HCT116 (cell line): ENCODE data around the gene DDX10. TPM values are rescaled to one million over a fixed set of nuclear protein-coding genes. Genes with fewer than 3 reads are reported as not detected.

Source experiments
- ATAC-seq: fragments of 200-7000 bp; cut with Tn5 transposase; 2 replicates; pipeline ENCODE4 v1.9.1; 2020; ENCODE audit warnings: mild to moderate bottlenecking, moderate library complexity
- BruUV-seq: library from RNA; stranded (reverse); fragments of 400-500 nt; replicated peaks from 2 replicates; lab custom pipeline; 2021; lab: Mats Ljungman, UMichigan
- CTCF ChIA-PET: fragments of 300-600 bp; sonication (Branson Sonifier 250); formaldehyde crosslinking; loops from one replicate; lab custom pipeline; 2021; ENCODE audit warnings: antibody characterized with exemption; lab: Charles Lee
- POLR2A ChIA-PET: fragments of 300-600, 350-600 bp; sonication (Branson Sonifier 250); formaldehyde crosslinking; loops from one replicate; lab custom pipeline; 2021; ENCODE audit warnings: antibody characterized with exemption; lab: Charles Lee
- RAD21 ChIA-PET, 2 experiments: fragments of 300-600 bp; sonication (Branson Sonifier 250); formaldehyde crosslinking; loops; one replicate each; lab custom pipeline; 2023; ENCODE audit warnings: low total read pairs in 2 of 2; ENCODE audit not compliant: uncharacterized antibody in 2 of 2, unreplicated experiment in 2 of 2, low non-redundant PET in 1 of 2; lab: Charles Lee
- DNase-seq: peaks from one replicate; pipeline ENCODE4 v3.0.0-alpha.2; 2010; ENCODE audit warnings: low read depth, low spot score
- H2AFZ ChIP-seq: fragments of 200-600 bp; shearing (Covaris generic), sonication (generic); 2 replicates; pipeline ENCODE4 v1.6.1; 2017; ENCODE audit warnings: low read depth, mixed run types, mixed read lengths, antibody characterized with exemption, low read length; ENCODE audit not compliant: poor library complexity, severe bottlenecking
- H3K27ac ChIP-seq: 2 replicates; pipeline ENCODE4 v1.5.1; 2012; ENCODE audit warnings: low read depth, low read length
- H3K27me3 ChIP-seq: fragments of 200-600 bp; sonication (generic); 2 replicates; pipeline ENCODE4 v1.6.1; 2016; ENCODE audit warnings: mixed run types, low read length, mixed read lengths; ENCODE audit not compliant: insufficient read depth
- H3K36me3 ChIP-seq, 2 experiments: fragments of 200-500 bp in 1 of 2; fragments of 200-600 bp in 1 of 2; sonication (Bioruptor generic) in 1 of 2; sonication (generic) in 1 of 2; 2 replicates each; pipeline versions ENCODE4 v1.5.1 to v1.6.1; 2014 to 2016; ENCODE audit warnings: low read length in 2 of 2, inconsistent platforms in 1 of 2, mixed read lengths in 1 of 2, mixed run types in 1 of 2; ENCODE audit not compliant: insufficient read depth in 2 of 2, control insufficient read depth in 1 of 2
- H3K4me1 ChIP-seq, 2 experiments: fragments of 200-600 bp in 1 of 2; sonication (generic) in 1 of 2; 2 replicates each; pipeline versions ENCODE4 v1.5.1 to v1.6.1; 2012 to 2017; ENCODE audit warnings: low read length in 2 of 2, inconsistent platforms in 1 of 2, mild to moderate bottlenecking in 1 of 2, mixed read lengths in 1 of 2, mixed run types in 1 of 2, moderate library complexity in 1 of 2; ENCODE audit not compliant: insufficient read depth in 2 of 2, control insufficient read depth in 1 of 2
- H3K4me2 ChIP-seq: fragments of 200-600 bp; sonication (generic); 2 replicates; pipeline ENCODE4 v1.6.1; 2017; ENCODE audit warnings: mixed run types, low read length, mixed read lengths
- H3K4me3 ChIP-seq, 2 experiments: fragments of 200-600 bp in 1 of 2; sonication (generic) in 1 of 2; replicated peaks in 1 of 2; 2 replicates each; pipeline ENCODE4 v1.5.1; 2011 to 2016; ENCODE audit warnings: low read length in 2 of 2, control low read depth in 1 of 2, low read depth in 1 of 2, mild to moderate bottlenecking in 1 of 2, mixed read lengths in 1 of 2, mixed run types in 1 of 2
- H3K79me2 ChIP-seq: fragments of 200-600 bp; sonication (generic); 2 replicates; pipeline ENCODE4 v1.6.1; 2017; ENCODE audit warnings: mild to moderate bottlenecking, mixed run types, low read length, moderate library complexity, mixed read lengths; ENCODE audit not compliant: insufficient read depth
- H3K9ac ChIP-seq: fragments of 200-600 bp; sonication (generic); 2 replicates; pipeline ENCODE4 v1.6.1; 2016; ENCODE audit warnings: low read length, mixed read lengths
- H3K9me2 ChIP-seq: fragments of 200-600 bp; sonication (generic), shearing (Covaris generic); 2 replicates; pipeline ENCODE4 v1.6.1; 2017; ENCODE audit warnings: mixed run types, mild to moderate bottlenecking, moderate library complexity; ENCODE audit not compliant: insufficient read depth
- H3K9me3 ChIP-seq, 2 experiments: fragments of 200-500 bp in 1 of 2; fragments of 200-600 bp in 1 of 2; sonication (Bioruptor generic) in 1 of 2; sonication (generic) in 1 of 2; 2 replicates each; pipeline ENCODE4 v1.6.1; 2014 to 2017; ENCODE audit warnings: low read length in 2 of 2, mixed read lengths in 2 of 2, inconsistent platforms in 1 of 2, low read depth in 1 of 2, mild to moderate bottlenecking in 1 of 2, mixed run types in 1 of 2, moderate library complexity in 1 of 2; ENCODE audit not compliant: control insufficient read depth in 1 of 2, insufficient read depth in 1 of 2
- H4K20me1 ChIP-seq: fragments of 200-600 bp; sonication (generic), shearing (Covaris generic); 2 replicates; pipeline ENCODE4 v1.6.1; 2017; ENCODE audit warnings: mixed run types, mild to moderate bottlenecking, moderate library complexity; ENCODE audit not compliant: insufficient read depth
- CBX3 ChIP-seq: IDR thresholded peaks from 2 replicates; pipeline ENCODE4 v1.6.1; 2012; ENCODE audit warnings: low read depth
- EGR1 ChIP-seq: IDR thresholded peaks from 2 replicates; pipeline ENCODE4 v1.6.1; 2012; ENCODE audit warnings: low read depth
- EZH2 ChIP-seq: fragments of 200-600 bp; sonication (generic); IDR thresholded peaks from 2 replicates; pipeline ENCODE4 v1.6.1; 2017; ENCODE audit warnings: antibody characterized with exemption, mixed run types
- EZH2phosphoT487 ChIP-seq: fragments of 200-600 bp; IDR thresholded peaks from 2 replicates; pipeline ENCODE4 v1.6.1; 2018; ENCODE audit warnings: antibody characterized with exemption, borderline replicate concordance
- MAX ChIP-seq: IDR thresholded peaks from 2 replicates; pipeline ENCODE4 v1.6.1; 2012
- POLR2A ChIP-seq: IDR thresholded peaks from 2 replicates; pipeline ENCODE4 v1.7.0; 2011; ENCODE audit warnings: borderline replicate concordance; ENCODE audit not compliant: insufficient read depth, insufficient read length; ENCODE audit errors: extremely low read depth
- POLR2AphosphoS5 ChIP-seq: IDR thresholded peaks from 2 replicates; pipeline ENCODE4 v1.6.1; 2011; ENCODE audit warnings: mild to moderate bottlenecking, low read depth, low read length, moderate library complexity
- RAD21 ChIP-seq: IDR thresholded peaks from 2 replicates; pipeline ENCODE4 v1.6.1; 2012; ENCODE audit warnings: low read depth, mild to moderate bottlenecking
- SP1 ChIP-seq: IDR thresholded peaks from 2 replicates; pipeline ENCODE4 v1.6.1; 2012; ENCODE audit warnings: low read depth
- SRF ChIP-seq: IDR thresholded peaks from 2 replicates; pipeline ENCODE4 v1.6.1; 2012; ENCODE audit warnings: low read depth
- TCF7L2 ChIP-seq: IDR thresholded peaks from 2 replicates; pipeline ENCODE4 v1.7.0; 2011; ENCODE audit warnings: borderline replicate concordance, inconsistent platforms; ENCODE audit not compliant: insufficient read depth, insufficient read length; ENCODE audit errors: extremely low read depth
- YY1 ChIP-seq: IDR thresholded peaks from 2 replicates; pipeline ENCODE4 v1.6.1; 2011; ENCODE audit warnings: low read length, low read depth, moderate library complexity, mild to moderate bottlenecking; ENCODE audit not compliant: insufficient replicate concordance; ENCODE audit errors: extremely low read depth
- ZFX ChIP-seq: fragments of 450-650 bp; IDR thresholded peaks from 2 replicates; pipeline ENCODE4 v1.6.1; 2017
- ZNF274 ChIP-seq: fragments of 200-500 bp; sonication (Bioruptor generic); IDR thresholded peaks from 2 replicates; pipeline ENCODE4 v1.6.1; 2014; ENCODE audit warnings: mild to moderate bottlenecking, low read depth, low read length, inconsistent platforms
- intact Hi-C: fragments of 100-400 bp; cut with micrococcal nuclease; formaldehyde crosslinking; loops from 2 replicates; pipeline ENCODE4 v1.10.0; 2022
- total RNA-seq: library from RNA; stranded (reverse); gene quantifications from one replicate; pipeline ENCODE4 v1.2.1, GENCODE V29; 2021; ENCODE audit not compliant: unreplicated experiment
- TF ChIP-seq, protein P1 (sequence below): IDR thresholded peaks from 2 replicates; pipeline ENCODE4 v1.6.1; 2011; ENCODE audit warnings: mild to moderate bottlenecking, low read length, moderate library complexity; ENCODE audit not compliant: insufficient replicate concordance; ENCODE audit errors: extremely low read depth

The DDX10 gene
- total RNA-seq, 1 experiment from 2014 or later, result 66.5 TPM

DNA sequence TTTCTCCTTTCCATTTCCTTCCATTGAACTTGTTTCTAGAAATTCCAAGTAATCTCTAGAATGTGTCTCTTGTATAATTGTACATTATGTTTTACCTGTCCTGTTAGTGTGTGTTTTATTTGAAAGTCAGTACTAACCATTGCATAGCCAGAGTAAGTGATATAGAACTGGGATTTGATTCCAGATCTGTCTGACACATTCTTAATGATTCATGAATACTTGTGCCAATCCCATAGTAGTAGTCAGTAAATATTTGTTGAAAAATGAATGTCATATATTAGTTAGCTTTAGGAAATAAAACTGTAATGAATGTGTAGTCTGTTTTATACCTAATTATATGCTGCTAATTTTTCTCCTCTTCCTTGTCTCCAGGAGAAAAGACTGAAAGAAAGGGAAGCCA is 186.9 kb downstream of the DDX10 start:
- Histone ChIP-seq H4K20me1 (no peaks in the 10 kb centered on the region), H3K9ac (no peak overlapping the region), H3K4me2 (no peak overlapping the region), H3K9me3 (no peaks in the 10 kb centered on the region), H3K4me1 (peaks cover 0 to 5% of the 10 kb centered on the region in 2 experiments; a peak in 1 of 4 replicates), H3K27me3 (no peaks in the 10 kb centered on the region), H3K36me3 (no peaks in the 10 kb centered on the region), H3K9me2 (no peaks in the 10 kb centered on the region), H3K4me3 (no peak overlapping the region), H3K27ac (no peak overlapping the region), H2AFZ (no peak overlapping the region), H3K79me2 (no peaks in the 10 kb centered on the region)
- DNase-seq (no peak), ATAC-seq (no peak)
- ChIA-PET POLR2A (no interaction called here), CTCF (interaction anchor here (1.3 kb wide), 1 partner anchor 64 kb away, joined by 3 read pairs; no protein-coding TSS in a partner anchor), RAD21 (no interaction called here)
- intact Hi-C loops, result no loop called here
- no TSS peak for BruUV-seq
- TF ChIP-seq ZNF274 (no peak), CBX3 (no peak)

GRCh38 chr11:108852701-108853100 is 187.8 kb downstream of the DDX10 start:
- BruUV-seq, result no TSS peak

More at GRCh38 chr11:108852701-108853100, 187.8 kb downstream of the DDX10 start:
- DNase-seq (no peak), ATAC-seq (no peak)
- H3K4me3 ChIP-seq, result no peak overlapping the region
- H3K9ac ChIP-seq, result no peak overlapping the region
- H3K9me3 ChIP-seq, result no peaks in the 10 kb centered on the region
- RAD21 ChIA-PET, result no interaction called here
- no peaks in the 10 kb centered on the region for H3K27me3 ChIP-seq
- H3K9me2 ChIP-seq, result no peaks in the 10 kb centered on the region
- intact Hi-C loops, result no loop called here
- no peaks in the 10 kb centered on the region for H4K20me1 ChIP-seq
- CTCF ChIA-PET, result no interaction called here
- POLR2A ChIA-PET, result no interaction called here
- no peak overlapping the region for H3K27ac ChIP-seq
- peaks cover 5% of the 10 kb centered on the region in 2 experiments; a peak in 2 of 4 replicates for H3K4me1 ChIP-seq
- H3K36me3 ChIP-seq, result no peaks in the 10 kb centered on the region
- no peaks in the 10 kb centered on the region for H3K79me2 ChIP-seq
- H3K4me2 ChIP-seq, result no peak overlapping the region
- TF ChIP-seq TCF7L2 (no peak), SP1 (no peak), SRF (no peak), YY1 (no peak), RAD21 (no peak), EZH2 (no peak), POLR2AphosphoS5 (no peak), MAX (no peak), POLR2A (no peak), CBX3 (no peak), EGR1 (no peak), EZH2phosphoT487 (no peak), ZFX (no peak)
- TF ChIP-seq, protein P1, sequence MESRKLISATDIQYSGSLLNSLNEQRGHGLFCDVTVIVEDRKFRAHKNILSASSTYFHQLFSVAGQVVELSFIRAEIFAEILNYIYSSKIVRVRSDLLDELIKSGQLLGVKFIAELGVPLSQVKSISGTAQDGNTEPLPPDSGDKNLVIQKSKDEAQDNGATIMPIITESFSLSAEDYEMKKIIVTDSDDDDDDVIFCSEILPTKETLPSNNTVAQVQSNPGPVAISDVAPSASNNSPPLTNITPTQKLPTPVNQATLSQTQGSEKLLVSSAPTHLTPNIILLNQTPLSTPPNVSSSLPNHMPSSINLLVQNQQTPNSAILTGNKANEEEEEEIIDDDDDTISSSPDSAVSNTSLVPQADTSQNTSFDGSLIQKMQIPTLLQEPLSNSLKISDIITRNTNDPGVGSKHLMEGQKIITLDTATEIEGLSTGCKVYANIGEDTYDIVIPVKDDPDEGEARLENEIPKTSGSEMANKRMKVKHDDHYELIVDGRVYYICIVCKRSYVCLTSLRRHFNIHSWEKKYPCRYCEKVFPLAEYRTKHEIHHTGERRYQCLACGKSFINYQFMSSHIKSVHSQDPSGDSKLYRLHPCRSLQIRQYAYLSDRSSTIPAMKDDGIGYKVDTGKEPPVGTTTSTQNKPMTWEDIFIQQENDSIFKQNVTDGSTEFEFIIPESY, result no peak
- no peak overlapping the region for H2AFZ ChIP-seq
